Breast epithelium (tissue), 4 donors: Measurements from ENCODE around the gene MRPS27. TPM values are rescaled to one million over a fixed set of nuclear protein-coding genes. Genes with fewer than 3 reads are reported as not detected.

ENCODE experiments used
- DNase-seq, 2 donors: peaks; one replicate each; pipeline ENCODE4 v3.0.0-alpha.2; 2019; ENCODE audit warnings: low spot score in 2 of 2
- H3K27ac ChIP-seq, 2 donors: fragments of 200-600 bp; sonication (generic) in 1 of 2; one replicate each; pipeline ENCODE4 v1.5.1; 2016 to 2019; ENCODE audit warnings: mild to moderate bottlenecking in 1 of 2
- H3K27me3 ChIP-seq, 2 donors: fragments of 200-600 bp; sonication (generic) in 1 of 2; one replicate each; pipeline versions ENCODE4 v1.5.1 to v1.6.0; 2017 to 2019; ENCODE audit warnings: control low read depth in 1 of 2, mild to moderate bottlenecking in 1 of 2
- H3K36me3 ChIP-seq: fragments of 200-600 bp; one replicate; pipeline ENCODE4 v1.5.1; 2019
- H3K4me1 ChIP-seq, 2 donors: fragments of 200-600 bp; sonication (generic); one replicate each; pipeline ENCODE4 v1.5.1; 2016 to 2019; ENCODE audit warnings: control low read depth in 1 of 2
- H3K4me3 ChIP-seq, 3 donors: fragments of 200-600 bp; sonication (generic); 1 replicate in 2 of 3; 2 replicates in 1 of 3; pipeline ENCODE4 v1.5.1; 2016 to 2019; ENCODE audit warnings: mild to moderate bottlenecking in 3 of 3, moderate library complexity in 2 of 3
- H3K9me3 ChIP-seq, 2 donors: fragments of 200-600 bp; sonication (generic) in 1 of 2; one replicate each; pipeline ENCODE4 v1.5.1; 2016 to 2019; ENCODE audit warnings: control low read depth in 1 of 2
- CTCF ChIP-seq, 3 donors: fragments of 450-650 bp; IDR thresholded peaks; one replicate each; pipeline ENCODE4 v1.5.1; 2016 to 2017; ENCODE audit warnings: antibody characterized with exemption in 3 of 3, mild to moderate bottlenecking in 3 of 3, moderate library complexity in 3 of 3
- POLR2A ChIP-seq: fragments of 450-650 bp; IDR thresholded peaks from one replicate; pipeline ENCODE4 v1.6.1; 2016; ENCODE audit warnings: antibody characterized with exemption, mild to moderate bottlenecking, moderate library complexity
- POLR2AphosphoS5 ChIP-seq, 3 donors: sonication (generic); formaldehyde crosslinking; IDR thresholded peaks; one replicate each; pipeline ENCODE4 v1.6.1; 2017; ENCODE audit warnings: antibody characterized with exemption in 3 of 3
- intact Hi-C: fragments of 100-400 bp; cut with DNase I; formaldehyde crosslinking; loops from one replicate; pipeline ENCODE4 v1.15.1; 2023; ENCODE audit warnings: low total_unique reads
- total RNA-seq, 3 donors: library from RNA; depleted of rRNA; stranded (reverse); fragments of >200 nt; gene quantifications; one replicate each; pipeline ENCODE4 v1.1.0, GENCODE V29; 2016

The MRPS27 gene
- total RNA-seq, 3 donors from 2014 or later, result 47.8 to 71.3 (median 51.8) TPM

GRCh38 chr5:72314571-72315172 is 5.4 kb downstream of the MRPS27 start:
- Histone ChIP-seq H3K9me3 (no peaks in the 10 kb centered on the region), H3K27ac (no peak overlapping the region), H3K4me1 (no peaks in the 10 kb centered on the region), H3K27me3 (no peaks in the 10 kb centered on the region), H3K36me3 (no peaks in the 10 kb centered on the region), H3K4me3 (no peak overlapping the region)
- DNase-seq, result no peak
- TF ChIP-seq POLR2AphosphoS5 (IDR thresholded peaks at IDR 0.05) (no peak), CTCF (IDR thresholded peaks at IDR 0.05) (no peak), POLR2A (no peak)
- intact Hi-C loops, result loop anchor here (10.0 kb wide), 1 partner anchor 530 kb away; no protein-coding TSS in a partner anchor

GRCh38 chr5:72313141-72313540 is 6.9 kb downstream of the MRPS27 start:
- Histone ChIP-seq H3K4me3 (no peak overlapping the region), H3K36me3 (no peaks in the 10 kb centered on the region), H3K9me3 (no peaks in the 10 kb centered on the region), H3K4me1 (no peaks in the 10 kb centered on the region), H3K27ac (no peak overlapping the region), H3K27me3 (no peaks in the 10 kb centered on the region)
- no peak for DNase-seq
- no peak for TF ChIP-seq CTCF (IDR thresholded peaks at IDR 0.05)
- no peak for TF ChIP-seq POLR2A
- TF ChIP-seq POLR2AphosphoS5 (IDR thresholded peaks at IDR 0.05), result no peak
- intact Hi-C loops, result loop anchor here (10.0 kb wide), 1 partner anchor 528 kb away; no protein-coding TSS in a partner anchor

- Histone ChIP-seq H3K36me3 (no peaks in the 10 kb centered on the region), H3K9me3 (no peaks in the 10 kb centered on the region), H3K4me3 (peak overlapping the region in 1 of 3 donors; percentile 76), H3K27ac (peak overlapping the region; percentile 93 to 98), H3K27me3 (no peaks in the 10 kb centered on the region), H3K4me1 (no peaks in the 10 kb centered on the region)
- no peak for DNase-seq
- intact Hi-C loops, result no loop called here
- TF ChIP-seq POLR2AphosphoS5 (IDR thresholded peaks at IDR 0.05) (no peak), CTCF (IDR thresholded peaks at IDR 0.05) (no peak), POLR2A (no peak)
Observed at GRCh38 chr5:72308853-72309191, 11.2 kb downstream of the MRPS27 start.

GRCh38 chr5:72307968-72308852 is 11.8 kb downstream of the MRPS27 start:
- H3K36me3 ChIP-seq, result no peaks in the 10 kb centered on the region
- H3K27ac ChIP-seq, result peak overlapping the region; percentile 93 to 98
- intact Hi-C loops, result no loop called here
- no peaks in the 10 kb centered on the region for H3K9me3 ChIP-seq
- H3K4me3 ChIP-seq, result peak overlapping the region; percentile 58 to 76 (median 76)
- TF ChIP-seq CTCF (IDR thresholded peaks at IDR 0.05) (peak; percentile 90 to 95 (median 93)), POLR2A (peak; percentile 57), POLR2AphosphoS5 (IDR thresholded peaks at IDR 0.05) (peak; percentile 83 to 94 (median 94))
- DNase-seq, result peak; percentile 97 to 98
- no peaks in the 10 kb centered on the region for H3K4me1 ChIP-seq
- H3K27me3 ChIP-seq, result no peaks in the 10 kb centered on the region

GRCh38 chr5:72307573-72307967 is 12.5 kb downstream of the MRPS27 start:
- Histone ChIP-seq H3K9me3 (no peaks in the 10 kb centered on the region), H3K4me3 (peak overlapping the region; percentile 58 to 76 (median 76)), H3K4me1 (no peaks in the 10 kb centered on the region), H3K36me3 (no peaks in the 10 kb centered on the region), H3K27ac (peak overlapping the region; percentile 93 to 98), H3K27me3 (no peaks in the 10 kb centered on the region)
- no peak for TF ChIP-seq POLR2AphosphoS5 (IDR thresholded peaks at IDR 0.05)
- no peak for TF ChIP-seq POLR2A
- TF ChIP-seq CTCF (IDR thresholded peaks at IDR 0.05), result no peak
- DNase-seq, result no peak
- intact Hi-C loops, result no loop called here
